Activated naive CD4-positive, alpha-beta T cell treated with anti-CD3 and anti-CD28 coated beads, Interleukin-2, amount 50 U/mL, for 72 hours (primary cell): Measurements from ENCODE around the gene ATIC. TPM values are rescaled to one million over a fixed set of nuclear protein-coding genes. Genes with fewer than 3 reads are reported as not detected.

Experiments used
- ATAC-seq, 2 donors: fragments of 150-1000 bp; cut with Tn5 transposase; 2 replicates each; pipeline ENCODE4 v1.10.0; 2021; ENCODE audit warnings: mild to moderate bottlenecking in 2 of 2, moderate library complexity in 2 of 2
- DNase-seq, 2 donors: peaks; one replicate each; pipeline ENCODE4 v3.0.0; 2021 to 2022; ENCODE audit warnings: low spot score in 2 of 2
- H3K27ac Mint-ChIP-seq, 2 donors: one replicate each; pipeline ENCODE4 v1.8.0; 2022; ENCODE audit warnings: mild to moderate bottlenecking in 2 of 2, mixed read lengths in 2 of 2
- H3K36me3 Mint-ChIP-seq, 2 donors: one replicate each; pipeline ENCODE4 v1.8.0; 2022; ENCODE audit warnings: mixed read lengths in 2 of 2
- H3K9me3 Mint-ChIP-seq, 2 donors: one replicate each; pipeline ENCODE4 v1.8.0; 2022; ENCODE audit warnings: mixed read lengths in 2 of 2
- total RNA-seq, 2 donors: library from RNA; stranded (reverse); gene quantifications; one replicate each; pipeline ENCODE4 v1.2.3, GENCODE V29; 2022

The ATIC gene
- total RNA-seq, 2 donors from 2014 or later: 193 to 232 TPM

DNA sequence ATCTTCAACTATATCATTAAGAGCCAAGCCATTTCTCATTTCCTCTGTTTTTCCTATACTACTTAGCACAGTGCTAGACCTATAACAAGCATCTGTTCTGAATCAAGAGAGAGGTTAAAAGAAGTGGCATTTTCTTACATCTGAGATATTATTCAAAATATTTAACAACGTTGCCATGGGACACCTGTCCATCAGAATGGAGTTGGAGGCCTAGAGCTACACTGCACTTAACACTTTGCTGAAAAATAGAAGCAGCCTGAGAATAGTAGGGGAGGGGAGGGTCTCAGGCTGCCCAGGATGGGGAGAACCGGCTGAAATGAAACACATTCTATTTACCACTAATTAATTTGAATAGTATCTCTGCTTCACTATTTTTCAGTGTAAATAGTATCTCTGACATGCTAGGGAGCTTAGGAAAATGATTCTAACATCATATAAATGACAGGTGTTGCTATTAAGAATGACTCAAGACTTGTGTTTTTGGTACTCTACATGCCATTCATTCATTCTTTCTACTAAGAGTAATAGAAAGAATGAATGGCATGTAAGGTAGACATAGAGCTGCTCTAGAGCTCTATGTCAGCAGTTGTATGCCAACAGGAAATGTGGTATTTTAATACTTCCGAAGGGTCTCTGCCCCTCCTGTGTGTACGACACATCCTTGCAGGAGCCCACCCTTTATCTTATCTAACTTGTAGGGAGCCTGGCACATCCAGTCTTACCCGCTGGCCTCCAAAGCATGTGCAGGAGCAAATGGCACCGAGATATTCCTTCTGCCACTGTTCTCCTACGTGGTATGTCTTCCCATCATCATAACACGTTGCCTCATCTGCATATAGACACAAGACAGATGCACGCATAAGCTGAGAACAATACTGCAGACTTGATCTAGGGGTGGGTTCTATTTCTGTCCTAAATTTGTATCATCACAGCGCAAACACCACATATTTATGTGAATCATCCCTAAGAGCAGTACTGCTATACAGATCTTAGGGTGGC is 52.6 kb downstream of the ATIC start:
- H3K27ac Mint-ChIP-seq: peak overlapping the region in 1 of 2 donors; percentile 13
- DNase-seq: no peak
- peaks cover 22 to 37% of the 10 kb centered on the region in 2 donors for H3K36me3 Mint-ChIP-seq
- H3K9me3 Mint-ChIP-seq: no peaks in the 10 kb centered on the region
- no peak for ATAC-seq

DNA sequence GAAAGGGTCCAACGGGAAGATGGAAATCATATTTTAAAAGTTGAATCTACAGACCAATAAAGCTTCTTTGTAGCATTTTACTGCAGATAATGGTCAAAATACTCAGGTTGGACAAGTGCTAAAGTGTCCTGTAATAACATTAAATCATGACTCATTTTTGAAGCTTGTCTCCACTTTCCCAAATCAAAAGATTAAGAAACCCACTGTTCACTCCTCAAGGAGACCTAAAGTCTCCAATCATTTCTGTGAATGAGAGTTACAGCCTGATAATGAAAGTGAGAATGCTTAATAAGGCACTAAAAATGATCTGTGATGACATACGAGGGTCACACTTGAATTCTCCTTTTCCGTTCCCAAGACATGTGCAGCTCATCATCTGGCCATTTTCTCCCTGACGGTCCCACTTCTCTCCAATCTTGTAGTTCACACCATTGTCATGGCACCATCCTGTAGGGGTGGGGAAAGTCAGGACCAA is 53.4 kb downstream of the ATIC start:
- Mint-ChIP-seq H3K9me3 (no peaks in the 10 kb centered on the region), H3K27ac (no peak overlapping the region), H3K36me3 (peaks cover 22 to 37% of the 10 kb centered on the region in 2 donors)
- ATAC-seq (no peak), DNase-seq (no peak)

DNA sequence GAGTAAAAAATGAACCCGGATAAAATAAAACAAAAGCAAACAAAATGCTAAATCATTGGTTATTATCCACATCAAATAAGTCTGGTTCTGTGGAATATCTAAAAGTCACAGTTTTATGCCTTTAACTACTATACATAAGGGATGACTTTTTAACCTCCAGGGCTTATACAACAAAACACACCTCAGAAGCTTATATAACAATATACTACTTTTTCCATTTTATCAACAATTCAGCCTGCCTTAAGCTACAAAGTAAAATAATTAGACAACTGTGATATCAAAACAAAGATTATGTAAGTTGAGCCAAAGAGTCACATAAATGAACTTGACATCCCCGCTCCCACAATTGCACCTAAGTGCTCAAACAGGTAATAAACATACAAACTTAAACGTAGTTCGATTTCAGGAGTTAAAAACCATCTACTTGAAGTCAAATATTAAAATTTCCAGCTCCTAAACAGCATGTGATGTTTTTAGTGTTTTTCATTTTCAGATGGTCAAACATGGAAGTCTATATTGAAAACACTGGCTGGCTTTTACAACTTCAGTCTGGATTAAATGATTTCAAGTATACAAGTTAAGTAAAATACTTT is 54.7 kb downstream of the ATIC start:
- ATAC-seq (no peak), DNase-seq (no peak)
- Mint-ChIP-seq H3K36me3 (peaks cover 18 to 37% of the 10 kb centered on the region in 2 donors), H3K9me3 (no peaks in the 10 kb centered on the region), H3K27ac (no peak overlapping the region)

DNA sequence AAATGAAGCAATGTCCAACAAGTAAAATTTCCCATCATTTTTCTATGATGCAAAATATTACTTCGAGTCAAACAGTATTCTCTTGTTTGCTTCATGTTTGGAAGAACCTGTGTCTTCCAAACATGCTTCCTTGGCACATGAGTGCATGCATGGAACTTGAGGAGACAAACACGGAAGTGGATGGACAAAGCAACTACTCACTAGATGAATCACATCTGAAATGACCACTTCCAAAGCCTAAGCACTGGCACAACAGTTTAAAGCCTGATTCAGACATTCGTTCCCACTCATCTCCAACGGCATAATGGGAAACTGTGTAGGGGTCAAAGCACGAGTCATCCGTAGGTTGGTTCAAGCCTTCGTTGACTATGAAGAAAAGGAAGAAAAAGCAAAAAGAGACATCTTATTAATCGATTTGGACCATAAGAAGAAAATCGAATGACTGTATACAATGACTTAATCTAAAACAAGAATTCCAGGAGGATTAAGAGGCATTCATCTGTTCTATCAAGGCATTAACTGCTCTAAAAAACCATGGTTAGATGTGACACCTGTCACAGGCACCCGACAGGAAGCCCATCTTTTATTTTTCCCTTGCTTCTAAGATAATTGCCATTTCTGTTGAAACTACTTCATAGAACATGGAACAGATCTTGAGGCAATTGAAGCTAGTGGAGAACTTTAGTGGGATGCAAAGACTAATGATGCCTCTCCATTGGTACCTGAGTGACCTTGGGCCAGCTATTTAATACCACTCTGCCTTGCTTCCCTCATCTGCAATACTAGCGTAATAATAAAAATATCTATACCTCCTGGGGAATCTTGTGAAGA is 56.0 kb downstream of the ATIC start:
- ATAC-seq: no peak
- no peak overlapping the region for H3K27ac Mint-ChIP-seq
- DNase-seq: no peak
- H3K9me3 Mint-ChIP-seq: no peaks in the 10 kb centered on the region
- peaks cover 13 to 32% of the 10 kb centered on the region in 2 donors for H3K36me3 Mint-ChIP-seq

DNA sequence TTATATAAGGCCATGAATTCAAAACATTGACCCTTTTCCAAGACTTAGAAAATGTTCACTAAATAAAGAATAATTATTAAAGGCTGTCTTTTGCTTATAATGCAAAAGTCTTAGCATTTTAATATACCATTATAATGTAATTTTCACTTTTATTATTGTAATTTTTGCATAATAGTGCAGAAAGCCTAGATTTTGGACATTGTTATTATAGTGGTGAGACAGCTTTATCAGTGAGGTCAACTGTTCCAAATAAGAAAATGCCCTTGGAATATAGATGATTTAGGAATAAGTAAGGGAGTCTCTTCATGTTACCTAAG is 56.6 kb downstream of the ATIC start:
- no peak for DNase-seq
- ATAC-seq: no peak
- Mint-ChIP-seq H3K27ac (no peak overlapping the region), H3K36me3 (peaks cover 13 to 27% of the 10 kb centered on the region in 2 donors), H3K9me3 (no peaks in the 10 kb centered on the region)

DNA sequence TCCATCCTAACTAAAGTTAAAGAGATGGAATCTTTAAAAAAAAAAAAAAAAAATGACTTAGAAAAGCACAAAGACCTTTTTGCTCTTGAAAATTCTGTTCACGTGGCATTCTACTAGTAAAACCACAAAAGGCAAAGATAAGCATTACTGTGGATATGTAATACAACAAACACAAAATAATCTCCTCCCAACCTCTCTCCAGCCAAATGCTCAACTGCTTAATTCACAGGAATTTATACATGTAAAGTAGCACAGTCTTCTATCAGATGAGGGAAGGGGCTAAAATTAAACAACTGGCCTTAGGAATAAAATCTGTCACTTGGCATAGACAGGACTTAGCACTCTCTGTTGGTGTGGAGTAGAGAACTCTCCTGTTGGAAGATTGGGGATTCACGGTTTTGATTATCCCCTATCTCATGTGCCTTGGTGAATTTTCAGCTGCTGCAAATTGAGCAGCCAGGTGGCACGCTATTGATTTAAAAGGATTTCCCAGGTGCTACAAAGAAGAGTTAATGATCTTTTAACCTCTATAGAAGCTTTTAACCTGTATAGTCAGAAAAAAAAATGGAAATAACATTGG is 57.4 kb downstream of the ATIC start:
- no peak for ATAC-seq
- H3K27ac Mint-ChIP-seq: no peak overlapping the region
- peaks cover 15 to 25% of the 10 kb centered on the region in 2 donors for H3K36me3 Mint-ChIP-seq
- DNase-seq: no peak
- no peaks in the 10 kb centered on the region for H3K9me3 Mint-ChIP-seq

DNA sequence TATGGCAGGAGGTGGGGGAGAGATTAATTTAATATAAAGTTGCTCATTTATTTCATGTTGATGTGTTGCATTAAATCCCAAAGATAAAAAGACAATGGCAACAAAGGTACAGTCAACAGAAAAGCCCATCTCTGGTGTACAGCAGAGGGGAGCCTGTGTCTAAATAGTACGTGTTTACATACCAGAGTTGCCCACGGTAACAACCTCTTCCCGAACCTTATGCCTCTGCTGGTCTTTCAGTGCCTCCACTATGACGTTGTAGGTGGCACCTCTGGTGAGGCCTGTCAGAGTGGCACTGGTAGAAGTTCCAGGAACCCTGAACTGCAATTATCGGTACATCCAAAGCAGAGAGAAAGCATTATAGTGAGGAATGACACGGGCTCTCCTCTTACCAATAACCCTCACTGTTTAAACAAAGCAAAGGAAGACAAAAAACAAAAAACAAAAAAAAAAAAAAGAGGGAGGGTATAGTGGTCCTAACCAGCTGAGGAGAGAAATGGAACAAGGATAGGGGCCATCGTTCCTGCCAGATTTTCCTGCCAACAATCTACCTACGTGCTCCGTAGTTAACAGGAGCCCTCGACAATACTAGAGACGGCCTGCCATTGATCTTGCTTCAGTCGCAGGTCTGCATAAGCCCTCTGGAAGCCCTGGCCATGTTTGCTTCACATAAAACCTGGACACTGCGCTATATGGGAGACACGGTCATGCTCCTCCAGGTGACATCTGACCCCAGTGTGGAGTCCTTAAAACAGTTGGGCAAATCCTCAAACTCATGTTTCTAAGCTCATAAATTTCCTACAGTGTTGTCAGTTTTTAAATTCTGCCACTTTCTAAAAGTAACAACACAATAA is 58.5 kb downstream of the ATIC start:
- DNase-seq (no peak), ATAC-seq (no peak)
- Mint-ChIP-seq H3K27ac (no peak overlapping the region), H3K9me3 (no peaks in the 10 kb centered on the region), H3K36me3 (peaks cover 19 to 23% of the 10 kb centered on the region in 2 donors)

DNA sequence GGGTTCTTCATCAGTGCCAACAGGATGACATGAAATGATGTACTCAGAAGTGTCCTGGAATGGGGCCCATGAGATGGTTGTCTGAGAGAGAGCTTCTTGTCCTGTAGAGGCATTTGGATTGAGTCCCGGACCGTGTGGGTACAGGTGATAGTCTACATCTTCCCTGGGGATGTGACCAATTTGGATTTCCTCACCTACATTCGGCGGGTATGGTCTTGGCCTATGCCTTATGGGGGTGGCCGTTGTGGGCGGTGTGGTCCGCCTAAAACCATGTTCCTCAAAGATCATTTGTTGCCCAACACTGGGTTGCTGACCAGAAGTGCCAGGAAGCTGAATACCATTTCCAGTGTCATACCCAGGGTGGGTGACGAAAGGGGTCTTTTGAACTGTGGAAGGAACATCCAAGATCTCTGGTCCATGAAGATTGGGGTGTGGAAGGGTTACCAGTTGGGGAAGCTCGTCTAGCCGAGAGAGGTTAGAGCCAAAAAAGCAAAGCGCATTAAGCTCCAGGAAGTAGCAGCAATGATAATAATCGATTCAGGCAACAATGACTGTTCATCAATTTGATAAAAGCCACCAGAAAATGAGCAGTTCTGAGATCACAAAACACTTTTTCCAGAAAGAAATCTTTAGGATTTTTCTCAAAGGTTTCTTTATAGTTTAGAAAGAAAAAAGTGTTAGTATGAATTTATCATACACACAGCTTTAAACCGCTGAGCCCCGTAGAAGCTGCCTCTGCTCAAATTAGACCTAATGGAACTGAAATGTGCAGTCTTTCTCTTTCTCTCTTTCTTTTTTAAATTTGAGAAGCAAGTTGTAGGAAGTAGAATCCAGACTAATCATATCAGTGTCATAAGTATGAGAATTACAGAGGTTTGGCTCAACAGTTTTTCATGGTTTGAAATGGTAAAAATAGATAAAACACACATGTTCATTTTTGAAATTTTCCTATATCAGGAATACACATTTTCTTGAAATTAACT is 60.3 kb downstream of the ATIC start:
- H3K27ac Mint-ChIP-seq: no peak overlapping the region
- ATAC-seq (no peak), DNase-seq (no peak)
- H3K9me3 Mint-ChIP-seq: no peaks in the 10 kb centered on the region
- H3K36me3 Mint-ChIP-seq: peaks cover 17 to 19% of the 10 kb centered on the region in 2 donors

DNA sequence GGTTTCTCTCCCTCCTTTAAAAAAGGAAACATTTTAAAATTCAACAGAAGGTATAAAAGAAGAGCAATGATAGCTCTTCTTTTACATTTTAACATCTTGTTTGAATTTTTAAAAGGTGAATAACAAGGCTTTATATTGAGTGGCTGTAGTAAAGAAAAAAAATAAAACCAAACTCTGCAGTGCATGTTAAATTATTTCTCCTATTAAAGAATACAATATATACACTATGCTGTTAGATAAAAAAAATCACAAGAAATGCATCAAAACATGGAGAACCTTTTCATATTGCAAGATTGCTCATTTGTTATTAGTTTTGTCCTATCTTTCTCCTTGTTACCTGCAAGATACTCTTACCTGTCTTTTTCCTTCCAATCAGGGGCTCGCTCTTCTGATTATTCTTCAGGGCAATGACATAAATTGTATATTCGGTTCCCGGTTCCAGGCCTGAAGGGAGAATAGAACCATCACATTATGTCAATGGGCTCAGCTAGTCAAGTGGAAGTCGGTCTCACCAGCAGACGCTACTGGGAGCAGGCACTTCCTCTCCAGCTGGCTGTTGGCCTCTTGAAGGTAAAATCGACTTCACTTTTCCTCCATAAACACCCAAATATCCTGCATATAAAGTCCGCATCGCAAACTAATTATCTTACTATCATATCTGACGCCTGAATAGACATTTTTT is 61.2 kb downstream of the ATIC start:
- Mint-ChIP-seq H3K27ac (no peak overlapping the region), H3K9me3 (no peaks in the 10 kb centered on the region), H3K36me3 (peaks cover 11 to 12% of the 10 kb centered on the region in 2 donors)
- ATAC-seq (no peak), DNase-seq (no peak)

DNA sequence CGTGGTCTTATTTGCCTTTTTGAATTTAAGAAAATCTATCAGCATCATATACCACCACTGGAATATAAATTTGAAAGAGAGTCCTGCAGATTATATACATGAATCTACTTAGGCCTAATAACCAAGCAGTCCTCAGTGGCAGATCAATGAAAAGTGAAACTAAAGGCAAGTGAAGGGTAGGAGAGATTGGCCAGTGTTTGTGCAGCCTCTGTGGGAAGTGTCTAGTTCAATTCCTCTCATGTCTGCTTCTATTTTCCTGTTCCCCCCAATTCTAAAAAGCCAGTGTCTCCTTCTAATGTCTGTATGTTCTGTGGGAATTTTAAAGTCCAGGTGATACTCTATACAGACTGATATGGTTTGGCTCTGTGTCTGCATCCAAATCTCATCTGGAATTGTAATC is 62.1 kb downstream of the ATIC start:
- no peak for DNase-seq
- Mint-ChIP-seq H3K9me3 (no peaks in the 10 kb centered on the region), H3K36me3 (peaks cover 11 to 12% of the 10 kb centered on the region in 2 donors), H3K27ac (no peak overlapping the region)
- no peak for ATAC-seq

DNA sequence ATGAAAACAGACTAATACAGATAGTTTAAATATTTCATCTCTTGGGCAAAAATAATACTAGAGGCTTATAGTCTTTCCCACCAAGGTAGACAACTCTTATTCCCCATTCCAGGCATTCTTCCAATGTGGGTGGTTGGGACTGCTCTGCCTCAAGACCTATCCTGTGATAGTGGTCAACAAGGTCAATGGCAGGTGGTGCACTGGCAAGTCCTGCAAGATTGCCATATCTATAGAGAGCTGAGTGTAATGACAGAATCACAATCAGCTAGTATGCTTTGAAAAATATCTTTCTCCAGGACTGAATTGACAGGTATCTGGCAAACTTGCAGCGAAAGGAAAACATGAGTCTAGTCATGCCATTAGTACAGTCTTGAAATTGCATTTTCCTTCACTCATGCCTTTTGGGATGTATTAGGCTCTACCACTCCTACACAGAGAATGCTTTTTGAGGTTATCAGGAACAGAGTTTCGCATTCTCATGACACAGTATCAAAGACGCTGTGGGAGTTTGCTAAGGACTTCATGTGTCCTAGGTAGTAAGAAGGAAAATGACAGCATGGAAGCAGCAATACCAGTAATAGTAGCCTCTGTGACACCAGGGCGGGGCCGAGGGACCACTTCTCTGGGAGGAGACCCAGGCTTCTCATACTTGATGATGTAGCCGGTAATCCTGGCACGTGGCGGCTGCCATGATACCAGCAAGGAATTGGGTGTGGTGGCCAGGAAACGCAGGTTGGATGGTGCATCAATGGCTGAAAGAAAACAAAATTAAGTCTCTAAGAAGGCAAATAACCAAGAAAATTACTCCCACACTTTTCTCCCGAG is 63.0 kb downstream of the ATIC start:
- peaks cover 11 to 12% of the 10 kb centered on the region in 2 donors for H3K36me3 Mint-ChIP-seq
- ATAC-seq (no peak), DNase-seq (no peak)
- no peaks in the 10 kb centered on the region for H3K9me3 Mint-ChIP-seq
- no peak overlapping the region for H3K27ac Mint-ChIP-seq

DNA sequence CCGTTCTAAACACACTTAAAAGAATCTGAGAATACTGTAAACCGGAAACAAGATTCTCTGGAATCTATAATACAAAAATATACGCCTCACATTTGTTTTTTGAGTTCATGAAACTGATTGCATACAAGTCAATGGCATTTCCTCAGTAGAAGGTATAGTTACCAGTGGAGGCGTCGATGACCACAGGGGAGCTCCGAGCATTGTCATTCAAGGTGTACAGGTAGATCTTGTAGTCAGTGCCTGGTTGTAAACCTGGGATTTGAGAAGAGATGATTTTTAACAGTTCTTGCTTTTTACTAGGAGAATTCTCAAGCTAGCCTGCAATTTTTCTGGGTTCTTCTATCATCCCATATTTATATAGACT is 63.6 kb downstream of the ATIC start:
- no peaks in the 10 kb centered on the region for H3K9me3 Mint-ChIP-seq
- H3K36me3 Mint-ChIP-seq: peaks cover 11 to 12% of the 10 kb centered on the region in 2 donors
- no peak for ATAC-seq
- no peak for DNase-seq
- H3K27ac Mint-ChIP-seq: no peak overlapping the region

DNA sequence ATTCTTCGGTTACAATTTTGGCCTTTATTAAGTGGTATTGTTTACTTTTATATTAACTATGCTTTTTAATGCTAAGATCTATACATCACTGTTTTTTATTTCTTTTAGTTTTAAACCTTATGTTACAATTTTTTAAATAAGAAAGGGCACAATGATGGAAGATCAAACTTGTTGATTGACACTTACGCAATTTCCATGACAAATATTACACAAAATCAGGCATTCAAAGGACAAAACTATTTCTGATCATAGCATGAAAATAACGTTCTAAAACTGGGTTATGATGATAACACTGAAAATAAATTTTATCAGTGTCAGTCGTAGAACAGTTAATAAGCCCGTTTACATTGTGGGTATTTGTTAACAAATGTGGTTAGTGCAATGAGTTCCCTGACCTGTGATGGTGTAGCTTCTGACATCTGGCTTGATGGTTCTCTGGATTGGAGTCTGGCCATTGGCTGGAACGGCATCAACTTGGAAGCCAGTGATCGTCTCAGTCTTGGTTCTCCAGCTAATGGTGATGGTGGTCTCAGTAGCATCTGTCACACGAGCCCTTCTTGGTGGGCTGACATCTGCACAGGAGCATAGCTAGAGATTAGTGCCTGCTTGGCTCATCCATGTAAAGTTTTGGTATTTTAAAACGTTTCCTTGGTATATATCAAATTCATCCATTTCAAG is 64.4 kb downstream of the ATIC start:
- no peak for ATAC-seq
- DNase-seq: no peak
- no peaks in the 10 kb centered on the region for H3K9me3 Mint-ChIP-seq
- peaks cover 11 to 12% of the 10 kb centered on the region in 2 donors for H3K36me3 Mint-ChIP-seq
- no peak overlapping the region for H3K27ac Mint-ChIP-seq
